GM21528 (cell line): ENCODE results near the gene EPHA2.

Source experiments
- ATAC-seq: cut with Tn5 transposase; IDR thresholded peaks from one replicate; pipeline ENCODE4 v1.9.1; 2021; ENCODE audit warnings: mild to moderate bottlenecking, moderate library complexity; ENCODE audit not compliant: unreplicated experiment, low FRiP score

EPHA2 gene

GRCh38 chr1:16078925-16079656 is 76.8 kb downstream of the EPHA2 start:
- ATAC-seq, result peak; percentile 54

- ATAC-seq, result no peak
Measured at GRCh38 chr1:16077406-16078245, 78.2 kb downstream of the EPHA2 start.

GRCh38 chr1:16076865-16077238 is 79.0 kb downstream of the EPHA2 start:
- no peak for ATAC-seq

- no peak for ATAC-seq
Measured at GRCh38 chr1:16076031-16076864, 79.6 kb downstream of the EPHA2 start.

- ATAC-seq, result no peak
Measured at GRCh38 chr1:16075337-16076030, 80.4 kb downstream of the EPHA2 start.
